Left renal pelvis (tissue), 4 donors: ENCODE measurements around the gene IL1RL1. TPM values are rescaled to one million over a fixed set of nuclear protein-coding genes. Genes with fewer than 3 reads are reported as not detected.

Source experiments
- DNase-seq, 4 donors: peaks; one replicate each; pipeline ENCODE4 v3.0.0-alpha.2; 2013; ENCODE audit warnings: low read depth in 4 of 4, low spot score in 3 of 4
- polyA plus RNA-seq, 4 donors: library from polyadenylated mRNA; unstranded; fragments of 120-200 nt; gene quantifications; one replicate each; pipeline ENCODE4 v1.2.1, GENCODE V29; 2013; ENCODE audit not compliant: insufficient read length in 4 of 4

The IL1RL1 gene
- polyA plus RNA-seq = under 1 TPM; 0.10 to 0.92 (median 0.59) TPM

DNA sequence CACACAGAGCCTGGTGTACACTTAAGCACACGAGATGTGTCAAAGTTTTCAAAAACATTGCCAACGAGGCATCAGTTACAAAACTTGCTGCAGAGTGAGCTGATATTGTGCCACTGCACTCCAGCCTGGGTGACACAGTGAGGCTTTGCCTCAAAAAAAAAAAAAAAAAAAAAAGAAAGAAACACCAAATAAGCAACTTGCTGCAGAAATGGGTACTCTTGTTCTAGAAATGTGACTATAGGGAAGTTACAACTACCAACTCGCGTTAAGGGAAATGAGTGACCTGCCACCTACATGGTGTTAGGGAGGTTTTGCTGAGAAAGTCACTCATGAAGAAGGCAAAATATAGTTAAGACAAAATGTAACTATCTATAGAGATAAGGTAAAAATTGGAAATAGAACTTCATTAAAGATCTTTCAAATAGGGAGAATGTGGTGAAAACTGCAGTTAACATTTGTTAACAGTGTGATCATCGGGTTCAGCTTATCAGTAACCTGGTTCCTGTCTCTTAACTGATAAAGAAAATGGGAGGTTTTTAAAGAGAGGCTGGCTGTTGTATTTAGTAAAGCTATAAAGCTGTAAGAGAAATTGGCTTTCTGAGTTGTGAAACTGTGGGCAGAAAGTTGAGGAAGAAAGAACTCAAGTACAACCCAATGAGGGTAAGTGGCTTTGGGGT, at the start of gene IL1RL1:
Gene IL1RL1, plus strand, starts transcription at position 600 of the 677 bp plus-strand sequence. CDS start 26,702 bp downstream, outside the sequence.
- DNase-seq = no peak

GRCh38 chr2:102262216-102263129, 48.9 kb upstream of the IL1RL1 start:
- no peak for DNase-seq

GRCh38 chr2:102264952-102265351, 46.4 kb upstream of the IL1RL1 start:
- DNase-seq = no peak

DNA sequence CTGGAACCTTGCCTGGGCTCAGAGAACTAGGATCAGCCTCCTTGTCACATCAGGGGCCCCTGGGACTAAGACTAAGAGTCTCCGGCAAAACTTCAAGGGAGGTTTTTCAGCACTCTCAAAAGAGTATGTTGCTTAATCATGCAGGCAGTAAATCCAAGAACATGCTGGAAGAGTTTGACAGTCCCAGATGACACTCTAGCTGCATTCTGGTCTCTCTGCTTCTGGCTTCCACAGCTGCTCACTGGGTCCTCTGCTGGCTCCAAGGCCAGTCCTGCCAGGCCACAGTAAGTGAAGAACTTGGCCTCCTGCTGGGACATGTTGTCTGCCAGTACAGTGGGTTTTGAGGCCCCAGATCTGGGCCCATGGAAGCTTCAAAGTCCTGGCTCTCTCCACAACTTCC, 45.2 kb upstream of the IL1RL1 start:
- no peak for DNase-seq

DNA sequence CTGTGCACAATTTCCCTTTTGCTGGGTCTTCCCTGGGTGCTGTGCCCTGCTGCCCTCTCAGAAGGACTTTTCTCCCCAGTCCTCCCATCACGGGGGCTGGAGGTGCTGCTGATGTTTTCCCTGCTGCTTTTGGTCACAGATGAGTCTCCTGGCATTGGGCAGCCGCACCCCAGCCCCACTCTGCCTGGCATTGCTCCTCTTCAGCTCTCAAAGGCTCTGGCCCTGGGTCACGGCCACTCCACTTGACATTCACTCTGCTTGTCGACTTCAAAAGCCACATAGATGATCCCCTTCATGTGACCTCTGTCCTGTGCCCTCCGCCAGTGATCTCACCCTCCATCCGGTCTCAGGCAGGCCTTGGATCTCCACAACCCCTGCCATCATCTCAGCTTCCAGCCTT, 43.6 kb upstream of the IL1RL1 start:
- DNase-seq = no peak

- DNase-seq = peak in 1 of 4 donors; percentile 36
Observed at GRCh38 chr2:102268510-102269199, 42.7 kb upstream of the IL1RL1 start.

DNA sequence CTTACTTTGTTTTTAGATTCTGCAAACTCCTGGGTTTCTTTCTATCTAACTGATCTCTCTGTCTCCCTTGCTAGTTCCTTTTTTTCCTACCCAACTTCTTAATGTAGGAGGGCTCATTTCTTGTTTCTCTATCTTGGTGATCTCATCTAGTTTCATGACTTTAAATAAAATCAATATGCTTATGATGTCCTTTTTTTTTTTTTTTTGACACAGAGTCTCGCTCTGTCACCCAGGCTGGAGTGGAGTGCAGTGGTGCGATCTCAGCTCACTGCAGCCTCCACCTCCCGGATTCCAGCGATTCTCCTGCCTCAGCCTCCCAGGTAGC, 42.2 kb upstream of the IL1RL1 start:
- no peak for DNase-seq

DNA sequence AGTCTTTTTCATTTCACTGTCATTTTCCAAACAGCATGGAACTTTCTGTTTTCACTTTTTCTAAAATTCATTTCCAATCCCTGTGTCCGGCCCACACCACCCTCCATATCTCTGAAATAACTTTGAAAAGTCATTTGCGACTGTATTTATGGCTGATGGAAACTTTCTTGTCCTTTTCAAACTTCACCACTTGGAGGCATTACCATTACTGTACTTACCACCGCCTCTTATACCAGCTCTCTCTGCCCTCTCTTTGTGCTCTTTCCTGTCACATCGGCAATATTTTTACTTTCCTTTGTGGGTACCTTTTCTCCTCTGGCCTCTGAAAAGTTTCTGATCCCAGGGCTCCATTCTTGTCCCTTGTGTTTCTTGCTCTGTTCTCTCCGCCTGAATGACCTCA, 39.5 kb upstream of the IL1RL1 start:
- DNase-seq = no peak

GRCh38 chr2:102273619-102274211, 37.6 kb upstream of the IL1RL1 start:
- no peak for DNase-seq

- no peak for DNase-seq
Observed at GRCh38 chr2:102276549-102277201, 34.7 kb upstream of the IL1RL1 start.

DNA sequence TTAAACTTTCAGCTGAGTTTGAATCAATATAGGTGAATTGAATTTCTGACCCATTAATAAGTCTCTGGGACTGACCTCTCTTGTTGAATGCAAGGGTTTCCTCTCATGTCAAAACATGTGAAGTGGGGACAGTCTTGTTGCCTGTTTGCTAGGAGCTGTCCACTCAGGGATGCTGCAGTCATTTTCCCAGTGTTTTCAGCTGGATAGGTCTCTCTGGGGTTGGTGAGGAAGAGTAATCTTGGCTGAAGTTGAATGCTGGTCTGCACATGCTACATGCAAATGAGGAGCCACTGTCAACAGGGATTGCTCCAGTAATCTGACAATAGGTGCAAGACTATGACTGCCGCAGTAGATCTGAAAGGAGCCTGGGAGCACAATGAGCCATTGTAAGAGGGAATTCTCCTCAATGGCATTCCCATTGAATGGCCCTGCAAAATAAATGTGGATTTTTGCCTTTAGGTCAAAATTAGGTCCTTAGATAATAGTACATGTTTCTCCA, 34.1 kb upstream of the IL1RL1 start:
- no peak for DNase-seq

DNA sequence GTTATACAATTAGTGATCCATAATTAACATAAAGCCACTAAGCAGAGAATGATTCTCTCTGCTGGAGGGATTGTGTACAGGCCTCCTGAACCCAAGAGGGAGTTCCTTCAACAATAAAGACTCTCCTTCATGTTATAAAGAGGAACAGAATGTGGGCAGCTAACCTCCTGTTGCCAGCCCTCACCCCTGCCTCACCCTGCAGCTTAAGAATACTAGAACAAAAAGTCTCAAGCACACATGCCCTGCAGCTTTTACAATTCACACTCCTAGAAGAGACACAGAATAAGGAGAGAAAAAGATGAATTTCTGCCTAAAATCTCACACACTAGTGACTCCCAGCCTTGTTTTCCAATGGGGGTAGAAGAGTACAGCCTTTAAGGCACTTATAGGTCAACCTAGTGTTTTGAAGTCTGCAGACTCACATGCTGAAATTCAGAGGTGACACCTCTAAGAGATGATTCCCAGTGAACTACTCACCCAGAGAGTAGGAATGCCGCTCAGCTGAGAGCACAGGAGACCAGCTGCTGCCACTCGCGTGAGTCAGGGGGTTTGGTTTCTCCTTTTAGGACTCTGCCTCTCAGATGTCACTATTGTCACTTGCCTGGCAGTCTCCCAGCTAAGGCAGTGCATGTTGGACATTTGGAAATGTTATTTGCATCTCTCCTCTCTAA, 32.5 kb upstream of the IL1RL1 start:
- DNase-seq = no peak

DNA sequence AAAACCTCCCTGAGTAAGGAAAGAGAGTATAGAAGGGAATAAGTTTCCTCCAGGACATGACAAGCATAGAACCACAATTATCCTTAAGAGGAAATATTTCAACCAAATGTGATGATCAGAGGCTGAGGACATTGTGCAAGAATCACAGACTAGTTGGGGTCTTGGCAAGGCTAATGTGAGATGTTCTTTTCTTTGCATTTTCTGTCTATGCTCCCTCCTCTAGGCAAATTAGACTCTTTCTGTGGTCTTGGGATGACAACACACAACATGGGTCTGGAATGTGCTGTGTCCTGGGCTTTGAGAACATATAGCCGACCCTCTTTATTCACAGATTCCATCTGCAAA, 32.0 kb upstream of the IL1RL1 start:
- DNase-seq = no peak

DNA sequence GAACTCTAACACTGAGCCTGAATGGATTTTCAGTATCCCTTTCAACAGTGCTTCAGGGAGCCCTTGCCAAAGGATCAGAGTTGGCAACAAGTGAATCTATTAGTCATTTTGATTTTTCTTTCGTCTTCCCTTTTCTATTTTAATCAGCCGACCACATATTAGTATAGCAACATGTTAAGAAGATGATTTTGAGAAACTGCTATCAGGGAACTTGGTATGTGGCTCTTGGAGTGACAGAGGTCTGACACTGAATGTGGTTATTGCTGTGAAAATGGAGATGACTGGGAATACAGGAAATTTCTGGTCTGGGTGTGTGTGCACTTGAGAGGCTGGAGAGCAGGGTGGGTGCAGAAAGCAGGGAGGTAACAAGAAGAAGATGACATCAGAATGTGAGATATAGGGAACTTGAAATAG, 28.7 kb upstream of the IL1RL1 start:
- no peak for DNase-seq

GRCh38 chr2:102283996-102284395, 27.4 kb upstream of the IL1RL1 start:
- no peak for DNase-seq

DNA sequence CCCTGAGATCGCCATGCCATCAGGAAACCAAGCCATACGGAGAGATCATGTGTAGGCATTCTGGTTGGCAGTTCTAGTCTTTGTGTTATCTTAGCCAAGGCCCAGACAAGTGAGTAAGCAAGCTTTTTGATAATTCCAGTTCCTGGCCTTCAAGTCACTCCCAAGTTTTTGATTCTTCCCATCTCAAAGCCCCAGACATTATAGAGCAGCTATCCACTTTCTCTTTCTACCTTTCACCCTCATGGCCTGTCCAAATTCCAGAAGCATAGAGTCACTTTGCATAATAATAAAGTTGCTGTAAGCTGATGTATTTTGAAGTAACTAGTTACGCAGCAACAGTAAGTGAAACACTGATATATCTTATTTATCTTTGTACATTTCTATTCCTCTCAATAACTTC, 26.8 kb upstream of the IL1RL1 start:
- no peak for DNase-seq

DNA sequence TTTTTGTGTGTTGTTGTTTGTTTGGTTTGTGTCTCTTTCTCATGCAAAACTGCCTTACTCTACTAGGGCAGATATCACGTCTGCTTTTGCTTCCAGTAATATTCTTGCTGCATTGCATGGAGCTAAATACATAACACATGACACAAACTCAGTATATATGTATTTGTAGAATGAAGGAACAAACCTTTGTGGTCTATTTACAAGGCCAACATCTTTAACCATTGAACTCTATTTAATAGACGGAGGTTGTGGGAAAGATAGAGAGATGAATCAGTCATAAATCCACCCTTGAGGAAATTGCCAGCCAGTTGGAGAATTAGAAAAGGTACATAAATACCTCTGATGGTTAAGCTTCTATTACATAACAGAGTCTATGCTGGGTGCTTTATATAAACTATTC, 26.0 kb upstream of the IL1RL1 start:
- no peak for DNase-seq

GRCh38 chr2:102286041-102286440, 25.3 kb upstream of the IL1RL1 start:
- no peak for DNase-seq

DNA sequence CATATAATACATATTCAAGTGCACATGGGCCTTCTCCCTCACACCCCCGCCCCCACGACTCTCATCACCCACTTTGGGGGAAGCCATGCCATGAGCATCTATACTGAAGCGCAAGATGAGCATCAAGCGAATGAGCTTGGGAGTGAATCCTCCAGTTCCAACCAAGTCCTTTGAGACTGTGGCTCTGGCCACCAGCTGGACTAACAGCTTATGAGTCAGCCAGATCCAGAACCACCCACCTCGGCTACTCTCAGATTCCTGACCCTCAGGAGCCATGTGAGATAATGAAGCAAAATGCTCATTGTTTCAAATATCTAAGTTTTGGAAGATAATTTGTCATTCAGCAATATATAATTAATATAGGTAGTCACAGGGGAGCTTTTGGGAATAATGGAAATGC, 22.2 kb upstream of the IL1RL1 start:
- no peak for DNase-seq

GRCh38 chr2:102290594-102290993, 20.8 kb upstream of the IL1RL1 start:
- DNase-seq = no peak
